Occipital lobe (tissue), 2 donors: ENCODE results near the gene ADCY7. TPM values are rescaled to one million over a fixed set of nuclear protein-coding genes. Genes with fewer than 3 reads are reported as not detected.

Experiments used
- DNase-seq: peaks from one replicate; lab custom pipeline; 2025; lab: John Stamatoyannopoulos, UW
- total RNA-seq: library from RNA; depleted of rRNA; stranded (reverse); fragments of >200 nt; gene quantifications from one replicate; pipeline ENCODE4 v1.2.3, GENCODE V29; 2014

ADCY7 gene
- total RNA-seq, 1 donor from 2014 or later = 8.7 TPM

DNA sequence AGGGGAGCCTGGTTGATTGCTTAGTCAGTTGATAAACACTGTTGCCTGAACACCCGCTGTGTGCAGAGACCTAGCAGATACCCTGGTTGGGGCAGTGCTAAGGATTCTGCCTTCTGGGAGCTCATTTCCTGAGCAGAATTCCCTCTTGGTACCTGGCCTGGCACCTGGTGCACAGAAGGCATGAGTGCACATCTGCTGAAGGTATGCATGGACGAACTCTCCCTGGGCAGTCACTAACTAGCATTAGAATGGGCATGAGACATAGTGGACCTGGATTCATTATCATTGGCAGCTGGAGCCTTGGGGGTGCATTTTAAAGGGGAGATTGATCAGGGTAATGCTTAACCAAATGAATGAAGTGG, 13.1 kb downstream of the ADCY7 start:
- no peak for DNase-seq

- DNase-seq = no peak
These were observed 14.6 kb downstream of the ADCY7 start for GRCh38 chr16:50280932-50281331.

DNA sequence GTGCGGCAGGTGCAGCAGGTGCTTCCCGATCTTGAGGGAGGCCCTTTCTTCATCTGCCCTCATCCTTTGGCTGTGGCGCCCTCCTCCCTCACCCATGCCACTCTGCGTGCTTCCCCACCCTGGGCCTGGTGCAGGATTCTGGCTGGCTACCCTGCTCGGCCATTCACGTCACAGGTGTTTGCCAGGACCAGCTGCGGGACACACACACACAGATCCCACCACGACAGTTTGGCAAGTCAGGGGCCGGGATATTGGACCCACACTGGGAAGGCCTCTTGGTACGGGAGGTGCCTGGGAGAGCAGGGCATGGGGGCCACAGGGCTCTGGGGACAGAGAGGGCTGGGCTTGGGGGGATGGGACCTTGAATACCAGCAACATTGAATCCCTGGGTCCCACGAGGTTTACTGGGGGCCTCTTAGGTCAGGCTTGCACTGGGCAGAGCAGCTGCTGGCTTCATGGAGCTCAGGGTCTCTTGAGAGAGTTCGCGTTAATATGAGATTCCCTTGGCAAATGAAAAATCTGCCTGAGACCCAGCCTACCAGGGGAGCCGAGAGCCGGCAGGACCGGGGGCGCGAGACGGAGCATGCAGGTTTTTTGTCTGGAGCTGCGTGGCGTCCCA, 15.1 kb downstream of the ADCY7 start:
- no peak for DNase-seq

DNA sequence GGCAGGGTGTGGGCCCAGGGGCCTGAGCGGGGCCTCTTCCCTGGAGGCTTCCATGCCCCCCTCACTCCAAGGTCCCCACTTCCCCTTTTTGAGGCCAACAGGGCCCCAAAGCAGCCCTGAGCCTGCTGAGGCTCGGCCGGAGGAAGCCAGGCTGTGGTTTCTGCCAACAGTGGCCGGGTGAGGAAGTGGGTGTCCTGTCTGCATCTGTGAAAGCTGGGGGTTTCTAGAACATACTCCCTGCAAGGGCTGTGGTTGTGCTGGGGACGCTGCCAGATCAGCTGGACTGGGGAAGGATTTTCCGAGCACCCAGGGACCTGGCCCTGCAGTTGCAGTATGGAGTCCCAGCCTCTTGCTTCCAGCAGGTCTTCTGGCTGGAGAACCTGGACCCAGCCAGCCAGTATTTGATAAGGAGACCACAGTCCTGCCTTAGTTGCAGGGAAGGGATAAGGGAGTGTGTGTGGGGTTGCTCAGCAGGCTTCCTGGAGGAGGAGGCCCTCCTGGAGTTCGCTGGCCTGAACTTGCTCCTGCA, 15.7 kb downstream of the ADCY7 start:
- no peak for DNase-seq

GRCh38 chr16:50282955-50283631, 16.7 kb downstream of the ADCY7 start:
- DNase-seq = no peak

- DNase-seq = no peak
These were observed 18.0 kb downstream of the ADCY7 start for GRCh38 chr16:50284131-50284911.

GRCh38 chr16:50285406-50286003, 19.2 kb downstream of the ADCY7 start:
- DNase-seq = no peak

DNA sequence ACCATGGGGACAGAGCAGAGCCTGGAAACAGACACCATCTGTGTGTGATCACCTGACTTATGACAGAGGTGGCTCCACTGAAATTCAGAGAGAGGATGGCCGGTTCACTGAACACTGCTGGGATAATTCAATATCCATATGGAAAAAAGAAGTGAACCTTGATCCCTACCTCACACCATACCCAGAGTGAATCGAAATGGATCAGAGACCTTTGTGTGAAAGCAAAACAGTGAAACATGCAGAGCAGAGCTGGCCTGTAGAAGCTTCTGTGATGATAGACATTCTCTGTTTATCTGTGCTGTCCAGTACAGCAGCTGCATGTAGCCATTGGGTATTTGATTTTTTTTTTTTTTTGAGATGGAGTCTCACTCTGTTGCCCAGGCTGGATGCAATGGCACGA, 20.3 kb downstream of the ADCY7 start:
- no peak for DNase-seq

DNA sequence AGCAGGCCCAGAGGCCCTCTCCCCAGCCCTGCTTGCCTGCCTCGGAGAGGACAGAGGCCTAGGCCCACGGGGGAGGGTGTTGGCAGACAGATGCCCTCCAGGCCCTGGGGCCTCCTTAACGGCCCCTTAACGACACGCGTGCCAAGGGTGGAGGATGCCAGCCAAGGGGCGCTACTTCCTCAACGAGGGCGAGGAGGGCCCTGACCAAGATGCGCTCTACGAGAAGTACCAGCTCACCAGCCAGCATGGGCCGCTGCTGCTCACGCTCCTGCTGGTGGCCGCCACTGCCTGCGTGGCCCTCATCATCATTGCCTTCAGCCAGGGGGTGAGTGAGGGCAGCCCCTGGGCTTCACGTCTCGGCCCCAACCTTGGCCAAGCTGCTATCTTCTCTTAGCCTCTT, 21.7 kb downstream of the ADCY7 start:
- no peak for DNase-seq

DNA sequence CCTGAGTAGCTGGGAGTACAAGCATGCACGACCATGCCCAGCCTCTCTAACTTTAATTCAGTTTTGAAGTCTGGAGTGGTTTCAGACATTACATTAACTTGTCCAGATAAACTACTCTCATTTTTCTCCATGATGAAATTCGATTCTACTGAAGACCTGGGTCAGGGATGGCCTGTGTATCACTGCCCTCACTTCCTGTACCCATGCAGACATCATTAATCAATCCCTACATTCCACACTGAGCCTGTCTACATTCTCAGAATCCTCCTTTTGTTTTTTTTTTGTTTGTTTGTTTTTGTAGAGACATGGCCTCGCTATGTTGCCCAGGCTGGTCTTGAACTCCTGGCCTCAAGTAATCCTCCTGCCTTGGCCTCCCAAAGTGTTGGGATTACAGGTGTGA, 22.6 kb downstream of the ADCY7 start:
- no peak for DNase-seq

- no peak for DNase-seq
These were observed 23.8 kb downstream of the ADCY7 start for GRCh38 chr16:50289950-50290764.

GRCh38 chr16:50290856-50291255, 24.5 kb downstream of the ADCY7 start:
- DNase-seq = no peak

DNA sequence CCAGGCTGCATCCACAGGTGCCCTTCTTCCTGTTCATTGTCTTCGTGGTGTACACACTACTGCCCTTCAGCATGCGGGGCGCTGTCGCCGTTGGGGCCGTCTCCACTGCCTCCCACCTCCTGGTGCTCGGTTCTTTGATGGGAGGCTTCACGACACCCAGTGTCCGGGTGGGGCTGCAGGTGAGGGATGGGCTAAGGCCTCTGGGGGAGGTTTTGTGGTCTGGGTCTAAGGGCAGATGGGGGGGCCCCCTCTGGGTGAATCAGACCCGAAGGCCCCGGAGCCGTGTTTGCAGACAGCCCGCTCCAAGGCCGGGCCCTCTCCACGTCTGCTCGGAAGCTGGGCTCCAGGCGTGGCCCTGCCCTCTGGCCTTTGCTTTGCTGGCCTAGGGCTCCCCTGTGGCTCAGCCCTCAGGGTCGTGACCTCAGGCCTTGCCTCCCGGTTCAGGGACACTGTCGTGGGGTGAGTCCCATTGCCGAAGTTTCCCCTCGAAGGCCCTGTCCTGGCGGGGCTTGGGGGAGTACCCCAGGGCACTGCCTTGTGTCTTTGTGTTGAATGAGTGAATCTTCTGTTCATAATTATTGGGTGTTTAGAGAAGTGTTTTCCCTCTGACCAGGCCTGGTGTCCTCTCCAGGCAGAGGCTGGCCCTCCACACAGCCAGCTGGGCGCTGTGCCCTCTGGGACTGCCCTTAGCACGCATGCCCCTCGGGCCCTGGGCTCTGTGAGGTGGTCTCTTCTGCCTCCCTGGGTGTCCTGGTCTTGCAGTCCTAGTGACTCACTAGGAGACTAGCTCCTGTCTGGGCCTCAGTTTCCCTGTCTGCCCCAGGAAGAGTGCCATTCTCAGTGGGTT, 25.6 kb downstream of the ADCY7 start:
- no peak for DNase-seq

GRCh38 chr16:50292566-50292948, 26.2 kb downstream of the ADCY7 start:
- DNase-seq = no peak

- no peak for DNase-seq
These were observed 26.9 kb downstream of the ADCY7 start for GRCh38 chr16:50293041-50293783.

GRCh38 chr16:50293994-50294855, 27.9 kb downstream of the ADCY7 start:
- DNase-seq = no peak

GRCh38 chr16:50294955-50295354, 28.6 kb downstream of the ADCY7 start:
- DNase-seq = no peak

- no peak for DNase-seq
These were observed 29.3 kb downstream of the ADCY7 start for GRCh38 chr16:50295541-50296132.
